Thyroid gland (tissue), 4 donors: ENCODE measurements around the gene SEH1L. TPM values are rescaled to one million over a fixed set of nuclear protein-coding genes. Genes with fewer than 3 reads are reported as not detected.
A peak's percentile ranks its signal among the peaks of the same experiment; 100 is the strongest.

ENCODE experiments used
- DNase-seq, 2 donors: peaks; one replicate each; pipeline ENCODE4 v3.0.0-alpha.2; 2019
- H3K27ac ChIP-seq, 3 donors: fragments of 200-600 bp; sonication (generic); 1 replicate in 2 of 3; 2 replicates in 1 of 3; pipeline ENCODE4 v1.5.1; 2016 to 2019; ENCODE audit warnings: mild to moderate bottlenecking in 1 of 3, moderate library complexity in 1 of 3
- H3K27me3 ChIP-seq: fragments of 200-600 bp; sonication (generic); one replicate; pipeline ENCODE4 v1.5.1; 2019
- H3K36me3 ChIP-seq, 2 donors: fragments of 200-600 bp; sonication (generic); one replicate each; pipeline ENCODE4 v1.5.1; 2016 to 2019
- H3K4me1 ChIP-seq, 2 donors: fragments of 200-600 bp; sonication (generic); one replicate each; pipeline ENCODE4 v1.5.1; 2017 to 2019
- H3K4me3 ChIP-seq, 3 donors: fragments of 200-600 bp; sonication (generic); replicated peaks in 1 of 3; 1 replicate in 2 of 3; 2 replicates in 1 of 3; pipeline ENCODE4 v1.5.1; 2016; ENCODE audit warnings: mild to moderate bottlenecking in 1 of 3
- H3K9me3 ChIP-seq: fragments of 200-600 bp; sonication (generic); one replicate; pipeline ENCODE4 v1.5.1; 2017
- POLR2A ChIP-seq, 2 donors: fragments of 450-650 bp; IDR thresholded peaks; one replicate each; pipeline ENCODE4 v1.6.1; 2017; ENCODE audit warnings: antibody characterized with exemption in 2 of 2, mild to moderate bottlenecking in 2 of 2, moderate library complexity in 1 of 2
- WGBS, 2 donors: methylation state at CpG; one replicate each; pipeline ENCODE4 v1.1.5; 2017; 5-methylcytosine and 5-hydroxymethylcytosine counted together
- intact Hi-C: fragments of 100-400 bp; cut with DNase I; formaldehyde crosslinking; loops from one replicate; pipeline ENCODE4 v1.15.1; 2023
- total RNA-seq, 4 donors: library from RNA; depleted of rRNA; stranded (reverse); fragments of >200 nt; gene quantifications; one replicate each; pipeline ENCODE4 v1.2.3, GENCODE V29; 2016
- TF ChIP-seq, protein P1 (sequence below), 6 experiments: fragments of 200-600 bp in 3 of 6; fragments of 450-650 bp in 3 of 6; sonication (generic) in 3 of 6; IDR thresholded peaks; one replicate each; pipeline ENCODE4 v1.5.1; 2016 to 2019; ENCODE audit warnings: antibody characterized with exemption in 6 of 6, mild to moderate bottlenecking in 2 of 6, inconsistent platforms in 1 of 6, moderate library complexity in 1 of 6

SEH1L gene
- total RNA-seq, 4 donors from 2014 or later, result 26.8 to 48.6 (median 34.9) TPM

DNA sequence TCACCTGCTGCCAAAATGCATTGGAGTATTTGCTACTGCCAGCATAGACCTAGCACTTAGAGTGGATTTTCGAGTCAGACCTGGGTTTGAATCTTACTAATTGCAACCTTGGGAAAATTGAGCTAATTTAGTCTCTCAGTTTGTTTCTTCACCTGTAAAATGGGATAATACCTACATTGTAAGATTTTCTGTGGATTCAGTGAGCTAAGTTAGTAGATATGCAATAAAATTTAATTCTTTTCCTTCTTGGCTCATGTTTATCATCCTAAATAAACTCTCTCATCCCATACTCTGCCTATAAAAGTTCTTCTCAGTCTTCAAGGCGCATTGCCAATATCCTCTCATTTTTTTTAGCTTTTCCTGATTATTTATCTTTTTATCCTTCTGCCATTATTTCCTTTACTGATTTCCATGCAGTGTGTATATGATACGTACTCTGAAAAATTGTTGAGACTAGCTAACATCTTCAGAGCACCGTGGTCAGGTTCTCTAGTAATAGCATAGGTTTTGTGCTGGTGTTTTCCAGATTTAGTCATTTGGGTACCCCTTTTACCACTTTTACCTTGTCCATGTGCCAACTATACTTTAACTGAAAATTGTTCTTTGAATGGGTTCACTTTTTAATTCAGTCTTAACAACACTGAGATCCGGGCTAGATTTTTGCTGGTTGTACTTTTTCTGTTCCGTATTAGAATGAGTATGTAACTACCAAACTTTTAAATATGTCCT, 50.7 kb downstream of the SEH1L start:
- no peak overlapping the region for H3K4me3 ChIP-seq
- H3K9me3 ChIP-seq, result no peaks in the 10 kb centered on the region
- H3K36me3 ChIP-seq, result no peaks in the 10 kb centered on the region
- intact Hi-C loops, result no loop called here
- H3K27ac ChIP-seq, result no peak overlapping the region
- TF ChIP-seq, protein P1, sequence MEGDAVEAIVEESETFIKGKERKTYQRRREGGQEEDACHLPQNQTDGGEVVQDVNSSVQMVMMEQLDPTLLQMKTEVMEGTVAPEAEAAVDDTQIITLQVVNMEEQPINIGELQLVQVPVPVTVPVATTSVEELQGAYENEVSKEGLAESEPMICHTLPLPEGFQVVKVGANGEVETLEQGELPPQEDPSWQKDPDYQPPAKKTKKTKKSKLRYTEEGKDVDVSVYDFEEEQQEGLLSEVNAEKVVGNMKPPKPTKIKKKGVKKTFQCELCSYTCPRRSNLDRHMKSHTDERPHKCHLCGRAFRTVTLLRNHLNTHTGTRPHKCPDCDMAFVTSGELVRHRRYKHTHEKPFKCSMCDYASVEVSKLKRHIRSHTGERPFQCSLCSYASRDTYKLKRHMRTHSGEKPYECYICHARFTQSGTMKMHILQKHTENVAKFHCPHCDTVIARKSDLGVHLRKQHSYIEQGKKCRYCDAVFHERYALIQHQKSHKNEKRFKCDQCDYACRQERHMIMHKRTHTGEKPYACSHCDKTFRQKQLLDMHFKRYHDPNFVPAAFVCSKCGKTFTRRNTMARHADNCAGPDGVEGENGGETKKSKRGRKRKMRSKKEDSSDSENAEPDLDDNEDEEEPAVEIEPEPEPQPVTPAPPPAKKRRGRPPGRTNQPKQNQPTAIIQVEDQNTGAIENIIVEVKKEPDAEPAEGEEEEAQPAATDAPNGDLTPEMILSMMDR (IDR thresholded peaks at IDR 0.05), result no peak
- TF ChIP-seq POLR2A (IDR thresholded peaks at IDR 0.05), result no peak
- no peak for DNase-seq
- H3K4me1 ChIP-seq, result no peaks in the 10 kb centered on the region
- no peaks in the 10 kb centered on the region for H3K27me3 ChIP-seq
- WGBS, 2 donors, result 81 to 88% methylated on average over 6 of the region's 6 CpGs

DNA sequence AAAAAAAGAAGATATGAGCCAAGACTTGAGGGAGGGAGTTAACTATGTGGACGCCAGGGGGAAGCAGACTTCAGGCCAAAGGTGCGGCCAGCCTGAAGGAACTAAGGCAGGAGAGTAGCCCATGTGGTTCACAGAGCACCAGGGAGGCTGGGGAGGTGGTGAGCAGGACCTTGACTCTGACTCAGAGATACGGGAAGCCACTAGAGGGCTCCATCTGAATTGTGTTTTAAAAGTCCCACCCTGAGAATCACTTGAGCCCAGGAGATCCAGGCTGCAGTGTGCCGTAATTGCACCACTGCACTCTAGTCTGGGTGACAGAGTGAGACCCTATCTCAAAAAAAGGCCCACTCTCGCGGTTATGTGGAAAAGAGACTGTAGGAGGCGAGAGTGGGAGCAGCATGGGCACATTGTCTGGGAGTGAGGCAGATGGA, 55.7 kb downstream of the SEH1L start:
- no peak for TF ChIP-seq POLR2A (IDR thresholded peaks at IDR 0.05)
- TF ChIP-seq, protein P1 (IDR thresholded peaks at IDR 0.05), result peak in 3 of 6 experiments; percentile 37 to 51 (median 49)
- no peak overlapping the region for H3K4me3 ChIP-seq
- no peak overlapping the region for H3K27ac ChIP-seq
- intact Hi-C loops, result no loop called here
- H3K4me1 ChIP-seq, result no peaks in the 10 kb centered on the region
- H3K9me3 ChIP-seq, result no peaks in the 10 kb centered on the region
- no peaks in the 10 kb centered on the region for H3K27me3 ChIP-seq
- 63 to 69% methylated on average over 7 of the region's 7 CpGs for WGBS, 2 donors
- peak; percentile 46 to 48 for DNase-seq
- H3K36me3 ChIP-seq, result peaks cover 2 to 3% of the 10 kb centered on the region in 2 donors

DNA sequence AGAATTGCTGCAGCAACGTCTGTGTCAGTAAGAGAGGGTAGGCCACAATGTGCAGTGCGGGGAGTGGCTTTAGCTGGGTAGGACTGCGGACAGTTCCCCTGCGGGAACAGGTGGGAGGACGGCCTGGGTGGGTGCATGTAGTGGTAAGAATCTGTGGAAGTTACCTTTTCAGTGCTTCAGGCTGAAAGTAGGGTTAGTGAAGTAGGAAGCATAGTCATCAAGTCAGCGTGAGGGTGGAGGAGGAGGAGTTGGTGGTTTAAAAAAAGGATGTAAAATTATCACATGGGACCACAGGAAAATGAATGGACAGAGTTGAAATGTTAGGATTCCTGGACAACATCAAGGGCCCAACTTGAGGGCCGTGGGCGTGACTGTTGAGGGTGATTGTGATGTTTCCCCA, 56.6 kb downstream of the SEH1L start:
- Histone ChIP-seq H3K36me3 (peaks cover 4 to 11% of the 10 kb centered on the region in 2 donors), H3K4me1 (no peaks in the 10 kb centered on the region), H3K27ac (no peak overlapping the region), H3K4me3 (no peak overlapping the region), H3K27me3 (no peaks in the 10 kb centered on the region), H3K9me3 (no peaks in the 10 kb centered on the region)
- 91 to 94% methylated on average over 8 of the region's 8 CpGs for WGBS, 2 donors
- DNase-seq, result no peak
- intact Hi-C loops, result no loop called here
- TF ChIP-seq, protein P1 (IDR thresholded peaks at IDR 0.05), result no peak
- TF ChIP-seq POLR2A (IDR thresholded peaks at IDR 0.05), result no peak

DNA sequence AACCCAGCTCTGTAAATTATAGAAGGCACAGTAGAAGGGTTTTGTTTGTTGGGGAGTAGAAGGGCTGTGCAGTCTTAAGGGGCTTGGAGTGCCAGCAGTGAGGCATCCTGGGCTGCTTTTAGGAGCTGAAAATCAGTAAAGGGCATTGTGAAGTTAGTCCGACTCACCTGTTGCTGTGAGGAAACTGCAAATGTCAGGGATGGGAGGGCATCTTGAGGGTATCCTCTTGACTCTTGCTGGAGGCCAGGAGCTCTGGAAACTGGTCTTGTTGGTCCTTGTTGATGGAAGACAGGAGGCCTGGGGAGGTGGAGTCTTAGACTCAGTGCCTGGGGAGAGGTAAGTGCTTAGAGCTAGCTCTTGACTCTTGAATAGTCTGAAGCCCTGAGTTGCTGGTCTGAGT, 57.5 kb downstream of the SEH1L start:
- WGBS, 2 donors, result 89 to 96% methylated on average over 1 of the region's 1 CpG
- TF ChIP-seq POLR2A (IDR thresholded peaks at IDR 0.05), result no peak
- TF ChIP-seq, protein P1 (IDR thresholded peaks at IDR 0.05), result no peak
- H3K27me3 ChIP-seq, result no peaks in the 10 kb centered on the region
- DNase-seq, result no peak
- H3K4me3 ChIP-seq, result no peak overlapping the region
- no peak overlapping the region for H3K27ac ChIP-seq
- H3K4me1 ChIP-seq, result no peaks in the 10 kb centered on the region
- peaks cover 9 to 17% of the 10 kb centered on the region in 2 donors for H3K36me3 ChIP-seq
- intact Hi-C loops, result no loop called here
- H3K9me3 ChIP-seq, result no peaks in the 10 kb centered on the region

DNA sequence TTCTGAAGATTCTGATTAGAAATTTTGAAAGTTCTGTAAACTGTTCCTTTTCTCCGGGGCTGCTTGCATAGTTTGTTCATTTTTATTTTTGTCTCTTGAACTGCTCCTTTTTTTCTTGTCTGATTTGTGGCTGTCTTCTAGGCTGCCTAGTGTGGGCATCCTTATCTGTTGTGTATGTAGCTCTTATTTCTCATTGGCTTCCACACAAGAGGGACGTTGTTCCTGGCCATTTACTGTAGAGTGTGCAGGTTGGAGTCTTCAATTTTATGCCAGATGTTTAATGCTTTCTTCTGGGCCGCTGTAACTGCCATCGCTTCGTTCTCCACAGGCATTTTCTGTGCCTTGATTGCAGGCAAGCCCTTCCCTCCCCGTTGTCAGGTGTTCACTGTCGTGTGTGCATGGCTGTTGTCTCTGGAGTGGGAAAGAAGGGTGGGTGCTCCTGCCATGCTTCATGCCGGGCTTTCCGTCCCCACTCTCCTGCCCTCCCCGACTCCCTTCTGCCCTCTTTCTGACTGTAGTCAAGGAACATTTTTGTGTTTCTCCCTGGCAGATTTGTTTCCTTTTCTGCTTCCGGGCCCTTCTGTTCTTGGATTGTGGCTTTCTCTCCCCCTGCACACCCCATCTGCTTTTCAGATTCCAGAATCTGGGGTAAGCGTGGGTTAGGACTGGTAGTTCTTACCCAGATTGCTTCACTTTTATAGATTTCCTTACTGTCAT, 58.9 kb downstream of the SEH1L start:
- TF ChIP-seq, protein P1 (IDR thresholded peaks at IDR 0.05), result no peak
- no peak for TF ChIP-seq POLR2A (IDR thresholded peaks at IDR 0.05)
- Histone ChIP-seq H3K9me3 (no peaks in the 10 kb centered on the region), H3K4me1 (no peaks in the 10 kb centered on the region), H3K27ac (no peak overlapping the region), H3K27me3 (no peaks in the 10 kb centered on the region), H3K4me3 (no peak overlapping the region), H3K36me3 (peaks cover 9 to 21% of the 10 kb centered on the region in 2 donors)
- WGBS, 2 donors, result 82 to 84% methylated on average over 12 of the region's 12 CpGs
- intact Hi-C loops, result no loop called here
- no peak for DNase-seq
